Tibial artery (tissue), 4 donors: ENCODE measurements around the gene LGALSL.

Source experiments
- DNase-seq, 2 donors: peaks; one replicate each; pipeline ENCODE4 v3.0.0-alpha.2; 2019
- H3K27ac ChIP-seq, 2 donors: fragments of 200-600 bp; sonication (generic) in 1 of 2; 1 replicate in 1 of 2; 2 replicates in 1 of 2; pipeline ENCODE4 v1.5.1; 2018 to 2019; ENCODE audit warnings: mild to moderate bottlenecking in 1 of 2
- H3K27me3 ChIP-seq, 2 donors: fragments of 200-600 bp; sonication (generic) in 1 of 2; one replicate each; pipeline versions ENCODE4 v1.5.1 to v1.6.0; 2016 to 2019
- H3K36me3 ChIP-seq, 3 donors: fragments of 200-600 bp; sonication (generic) in 2 of 3; one replicate each; pipeline ENCODE4 v1.5.1; 2016 to 2019; ENCODE audit warnings: mild to moderate bottlenecking in 2 of 3
- H3K4me1 ChIP-seq, 4 donors: fragments of 200-600 bp; sonication (generic) in 2 of 4; 1 replicate in 3 of 4; 2 replicates in 1 of 4; pipeline ENCODE4 v1.5.1; 2016 to 2019
- H3K4me3 ChIP-seq, 2 donors: fragments of 200-600 bp; sonication (generic) in 1 of 2; 1 replicate in 1 of 2; 2 replicates in 1 of 2; pipeline ENCODE4 v1.5.1; 2018 to 2019; ENCODE audit warnings: mild to moderate bottlenecking in 2 of 2
- H3K9me3 ChIP-seq, 3 donors: fragments of 200-600 bp; sonication (generic) in 1 of 3; one replicate each; pipeline ENCODE4 v1.5.1; 2016 to 2019
- CTCF ChIP-seq, 2 experiments: fragments of 200-600 bp in 1 of 2; fragments of 450-650 bp in 1 of 2; IDR thresholded peaks; one replicate each; pipeline ENCODE4 v1.5.1; 2017 to 2019; ENCODE audit warnings: antibody characterized with exemption in 2 of 2, mild to moderate bottlenecking in 1 of 2, moderate library complexity in 1 of 2
- intact Hi-C: fragments of 100-400 bp; cut with DNase I; formaldehyde crosslinking; loops from one replicate; pipeline ENCODE4 v1.15.0; 2023; ENCODE audit warnings: low total_unique reads

Gene LGALSL

DNA sequence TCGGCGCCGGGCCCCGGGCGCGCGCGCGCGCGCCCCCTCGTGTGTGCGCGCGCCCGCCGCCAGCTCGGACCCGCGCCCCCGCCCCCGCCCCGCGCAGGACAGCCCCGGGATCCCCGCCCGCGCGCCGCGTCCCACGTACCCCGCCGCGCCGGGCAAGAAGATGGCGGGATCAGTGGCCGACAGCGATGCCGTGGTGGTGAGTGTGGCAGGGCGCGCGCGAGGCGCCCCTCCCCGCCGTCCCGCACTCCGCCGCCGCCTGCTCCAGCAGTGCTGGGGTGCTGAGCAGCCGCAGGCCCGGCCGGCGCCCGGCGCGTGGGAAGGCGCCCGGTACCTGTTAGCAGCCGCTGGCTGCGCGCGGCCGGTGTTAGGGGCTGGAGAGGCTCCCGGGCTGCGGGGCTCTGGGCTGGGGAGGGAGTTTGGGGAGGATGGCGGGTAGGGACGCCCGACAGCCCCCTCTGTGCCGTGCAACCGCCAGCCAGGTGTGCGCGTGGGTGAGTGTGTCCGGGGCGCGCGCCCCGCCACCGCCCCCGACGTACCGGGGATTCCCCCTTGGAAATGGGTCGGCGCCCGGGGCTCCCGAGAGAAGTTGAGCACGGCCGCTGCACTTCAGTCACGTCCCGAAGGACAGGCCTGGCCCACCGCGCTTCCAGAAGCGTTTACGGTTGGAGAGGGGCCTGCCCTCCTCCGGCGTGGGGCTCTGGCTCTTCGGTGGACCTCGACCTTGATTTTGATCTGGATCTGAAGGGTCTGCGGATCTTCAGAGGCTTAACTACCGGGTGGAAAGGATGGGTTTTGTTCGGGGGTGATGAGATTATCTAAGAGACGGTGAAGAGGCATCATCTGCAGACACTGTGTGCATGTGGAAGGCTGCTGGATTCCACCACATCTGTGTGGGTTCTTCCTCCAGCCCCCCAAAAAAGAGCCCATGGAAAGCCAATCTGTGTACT, 697 bp downstream of the LGALSL start:
- intact Hi-C loops = no loop called here
- H3K4me3 ChIP-seq = peak overlapping the region; percentile 84 to 94
- no peak for TF ChIP-seq CTCF (IDR thresholded peaks at IDR 0.05)
- H3K27me3 ChIP-seq = no peaks in the 10 kb centered on the region
- H3K27ac ChIP-seq = peak overlapping the region; percentile 93 to 98
- H3K36me3 ChIP-seq = peaks cover 16 to 36% (median 25%) of the 10 kb centered on the region in 3 donors
- no peaks in the 10 kb centered on the region for H3K9me3 ChIP-seq
- peak; percentile 38 to 82 for DNase-seq
- peaks cover 0 to 34% (median 23%) of the 10 kb centered on the region in 4 donors for H3K4me1 ChIP-seq

- intact Hi-C loops = no loop called here
- Histone ChIP-seq H3K4me1 (peaks cover 0 to 43% (median 23%) of the 10 kb centered on the region in 4 donors), H3K27me3 (no peaks in the 10 kb centered on the region), H3K36me3 (peaks cover 17 to 36% (median 25%) of the 10 kb centered on the region in 3 donors), H3K4me3 (peak overlapping the region; percentile 84 to 94), H3K9me3 (no peaks in the 10 kb centered on the region), H3K27ac (peak overlapping the region; percentile 93 to 98)
- DNase-seq = no peak
- TF ChIP-seq CTCF (IDR thresholded peaks at IDR 0.05) = no peak
These were observed 1.6 kb downstream of the LGALSL start for GRCh38 chr2:64455545-64455944.

GRCh38 chr2:64456293-64456692, 2.3 kb downstream of the LGALSL start:
- no peak for TF ChIP-seq CTCF (IDR thresholded peaks at IDR 0.05)
- intact Hi-C loops = no loop called here
- Histone ChIP-seq H3K4me3 (no peak overlapping the region), H3K4me1 (peaks cover 0 to 45% (median 23%) of the 10 kb centered on the region in 4 donors), H3K36me3 (peaks cover 17 to 36% (median 25%) of the 10 kb centered on the region in 3 donors), H3K27ac (peak overlapping the region in 1 of 2 donors; percentile 93), H3K9me3 (no peaks in the 10 kb centered on the region), H3K27me3 (no peaks in the 10 kb centered on the region)
- no peak for DNase-seq

DNA sequence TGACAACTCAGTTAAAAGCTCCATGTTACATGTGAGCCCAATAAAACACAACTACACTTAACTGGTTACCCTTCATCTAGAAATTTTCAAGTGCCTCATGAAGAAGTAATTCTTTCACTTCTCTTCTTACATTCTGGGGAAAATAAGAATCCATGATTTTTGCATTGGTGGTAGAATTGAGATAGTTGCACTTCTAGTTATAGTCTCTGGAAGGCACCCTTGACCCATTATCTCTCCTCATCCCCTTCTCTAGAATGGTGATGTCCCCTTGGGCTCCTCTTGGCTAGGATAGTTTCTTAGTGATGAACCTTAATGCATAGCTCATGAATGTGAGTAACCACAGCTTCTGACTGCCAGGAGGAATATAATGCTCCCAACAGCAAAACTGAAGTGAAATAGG, 3.6 kb downstream of the LGALSL start:
- no peak overlapping the region for H3K27ac ChIP-seq
- DNase-seq = no peak
- intact Hi-C loops = no loop called here
- H3K36me3 ChIP-seq = peaks cover 17 to 36% (median 25%) of the 10 kb centered on the region in 3 donors
- H3K27me3 ChIP-seq = no peaks in the 10 kb centered on the region
- peaks cover 0 to 43% (median 19%) of the 10 kb centered on the region in 4 donors for H3K4me1 ChIP-seq
- no peak overlapping the region for H3K4me3 ChIP-seq
- no peak for TF ChIP-seq CTCF (IDR thresholded peaks at IDR 0.05)
- H3K9me3 ChIP-seq = no peaks in the 10 kb centered on the region

- Histone ChIP-seq H3K4me1 (peaks cover 0 to 39% (median 12%) of the 10 kb centered on the region in 4 donors), H3K4me3 (no peak overlapping the region), H3K9me3 (no peaks in the 10 kb centered on the region), H3K36me3 (peaks cover 17 to 36% (median 25%) of the 10 kb centered on the region in 3 donors), H3K27me3 (no peaks in the 10 kb centered on the region), H3K27ac (no peak overlapping the region)
- no peak for DNase-seq
- TF ChIP-seq CTCF (IDR thresholded peaks at IDR 0.05) = no peak
- intact Hi-C loops = no loop called here
These were observed 5.6 kb downstream of the LGALSL start for GRCh38 chr2:64459575-64459974.
